Endothelial cell of umbilical vein (primary cell): Measurements from ENCODE around the gene PDK2. TPM values are rescaled to one million over a fixed set of nuclear protein-coding genes. Genes with fewer than 3 reads are reported as not detected.

Source experiments
- BruUV-seq: library from RNA; stranded (reverse); fragments of 400-500 nt; replicated peaks from 2 replicates; lab custom pipeline; 2021; lab: Mats Ljungman, UMichigan
- CTCF ChIA-PET: fragments of 300-600, 350-600 bp; sonication (Branson Sonifier 250); formaldehyde crosslinking; loops from one replicate; lab custom pipeline; 2021; ENCODE audit warnings: antibody characterized with exemption, inconsistent platforms; lab: Charles Lee
- POLR2A ChIA-PET: fragments of 300-600, 350-600 bp; sonication (Branson Sonifier 250); formaldehyde crosslinking; loops from one replicate; lab custom pipeline; 2021; ENCODE audit warnings: antibody characterized with exemption, inconsistent platforms; lab: Charles Lee
- DNase-seq: peaks from one replicate; pipeline ENCODE4 v3.0.0-alpha.2; 2011; ENCODE audit warnings: low read depth, low spot score
- FAIRE-seq: peaks from 2 replicates; lab custom pipeline; 2011; peaks lifted over from hg19 to GRCh38; lab: Jason Lieb, UNC
- H2AFZ ChIP-seq: 2 replicates; pipeline ENCODE4 v1.6.0; 2012; ENCODE audit warnings: low read depth, low read length, control low read depth, inconsistent platforms
- H3K27ac ChIP-seq: 2 replicates; pipeline ENCODE4 v1.5.1; 2011; ENCODE audit warnings: low read depth, mild to moderate bottlenecking, control low read depth, low read length, moderate library complexity; ENCODE audit not compliant: insufficient read depth
- H3K27me3 ChIP-seq, 2 experiments: 2 replicates each; pipeline versions ENCODE4 v1.6.0 to v1.6.1; 2011; ENCODE audit warnings: low read length in 2 of 2, mixed read lengths in 1 of 2; ENCODE audit not compliant: control insufficient read depth in 2 of 2, insufficient read depth in 2 of 2
- H3K36me3 ChIP-seq, 2 experiments: 2 replicates in 1 of 2; 3 replicates in 1 of 2; pipeline ENCODE4 v1.5.1; 2011; ENCODE audit warnings: low read length in 2 of 2, mild to moderate bottlenecking in 1 of 2, moderate library complexity in 1 of 2; ENCODE audit not compliant: control insufficient read depth in 2 of 2, insufficient read depth in 2 of 2; ENCODE audit errors: extremely low read depth in 1 of 2
- H3K4me1 ChIP-seq: 3 replicates; pipeline ENCODE4 v1.5.1; 2011; ENCODE audit warnings: mild to moderate bottlenecking, low read length; ENCODE audit not compliant: control insufficient read depth, insufficient read depth; ENCODE audit errors: extremely low read depth
- H3K4me2 ChIP-seq: 2 replicates; pipeline ENCODE4 v1.6.1; 2011; ENCODE audit warnings: low read length, control low read depth, mixed read lengths; ENCODE audit not compliant: insufficient read depth
- H3K4me3 ChIP-seq, 3 experiments: fragments of 200-600 bp in 1 of 3; sonication (generic), shearing (Covaris generic) in 1 of 3; replicated peaks in 1 of 3; 2 replicates each; pipeline ENCODE4 v1.5.1; 2011 to 2016; ENCODE audit warnings: control low read depth in 3 of 3, low read length in 3 of 3, mild to moderate bottlenecking in 2 of 3, inconsistent platforms in 1 of 3, low read depth in 1 of 3, moderate library complexity in 1 of 3; ENCODE audit not compliant: insufficient read depth in 1 of 3
- H3K79me2 ChIP-seq: 2 replicates; pipeline ENCODE4 v1.6.0; 2012; ENCODE audit warnings: low read length, inconsistent platforms; ENCODE audit not compliant: control insufficient read depth, insufficient read depth
- H3K9ac ChIP-seq: replicated peaks from 2 replicates; pipeline ENCODE3; 2011; ENCODE audit warnings: low read length, control low read depth; ENCODE audit not compliant: insufficient read depth; ENCODE audit errors: extremely low read depth
- H3K9me1 ChIP-seq: replicated peaks from 3 replicates; pipeline ENCODE4 v1.6.0; 2011; ENCODE audit warnings: mild to moderate bottlenecking, low read length; ENCODE audit not compliant: control insufficient read depth, insufficient read depth; ENCODE audit errors: extremely low read depth
- H3K9me3 ChIP-seq: replicated peaks from 2 replicates; pipeline ENCODE4 v1.5.1; 2012; ENCODE audit warnings: low read length, inconsistent platforms; ENCODE audit not compliant: control insufficient read depth, insufficient read depth
- H4K20me1 ChIP-seq: replicated peaks from 2 replicates; pipeline ENCODE3; 2011; ENCODE audit warnings: mild to moderate bottlenecking, low read length; ENCODE audit not compliant: control insufficient read depth, insufficient read depth; ENCODE audit errors: extremely low read depth
- EZH2 ChIP-seq: IDR thresholded peaks from 2 replicates; pipeline ENCODE4 v1.6.1; 2012; ENCODE audit warnings: borderline replicate concordance, low read depth, mild to moderate bottlenecking, moderate library complexity, low read length, inconsistent platforms; ENCODE audit not compliant: severe bottlenecking
- FOS ChIP-seq: IDR thresholded peaks from 2 replicates; pipeline ENCODE4 v1.6.1; 2011; ENCODE audit warnings: mild to moderate bottlenecking, low read length, moderate library complexity, borderline replicate concordance; ENCODE audit not compliant: insufficient read depth
- GATA2 ChIP-seq: IDR thresholded peaks from 2 replicates; pipeline ENCODE4 v1.7.0; 2011; ENCODE audit warnings: low read depth, mild to moderate bottlenecking, moderate library complexity, mixed read lengths, low read length; ENCODE audit not compliant: insufficient read length, insufficient read depth
- JUN ChIP-seq: IDR thresholded peaks from 2 replicates; pipeline ENCODE4 v1.6.1; 2011; ENCODE audit warnings: borderline replicate concordance, low read depth; ENCODE audit not compliant: insufficient read length, insufficient read depth
- MYC ChIP-seq: IDR thresholded peaks from one replicate; pipeline ENCODE4 v1.6.1; 2011; ENCODE audit warnings: mild to moderate bottlenecking, low read depth, low read length
- POLR2A ChIP-seq: IDR thresholded peaks from 2 replicates; pipeline ENCODE4 v1.6.1; 2012; ENCODE audit warnings: low read depth, mild to moderate bottlenecking, control low read depth, low read length
- POLR2AphosphoS5 ChIP-seq: IDR thresholded peaks from 2 replicates; pipeline ENCODE4 v1.6.1; 2012; ENCODE audit warnings: low read depth, mild to moderate bottlenecking, control low read depth, low read length, moderate library complexity; ENCODE audit not compliant: insufficient read depth
- dilution Hi-C: fragments of 300-500 bp; cut with MboI; formaldehyde crosslinking; loops from one replicate; pipeline ENCODE4 v1.15.0; 2019; ENCODE audit warnings: low sequenced_read_pairs; ENCODE audit not compliant: extremely low pct_ligation_motif_present
- intact Hi-C: fragments of 100-400 bp; cut with micrococcal nuclease; formaldehyde crosslinking; loops from one replicate; pipeline ENCODE4 v1.10.0; 2022
- polyA plus RNA-seq, 4 experiments: library from polyadenylated mRNA; depleted of rRNA in 3 of 4; stranded (reverse) in 3 of 4; unstranded in 1 of 4; fragments of >200 nt; gene quantifications; 2 replicates each; pipeline versions ENCODE4 v1.2.1 to v1.2.3, GENCODE V29; 2011 to 2012; ENCODE audit warnings: missing spikeins in 1 of 4
- total RNA-seq: library from RNA; stranded (reverse); gene quantifications from 2 replicates; pipeline ENCODE4 v1.2.3, GENCODE V29; 2021
- TF ChIP-seq, protein P1 (sequence below), 2 donors: IDR thresholded peaks; 1 replicate in 1 of 2; 2 replicates in 1 of 2; pipeline ENCODE4 v1.5.1; 2011; ENCODE audit warnings: low read length in 2 of 2, mild to moderate bottlenecking in 2 of 2, moderate library complexity in 2 of 2, control low read depth in 1 of 2, inconsistent platforms in 1 of 2, low read depth in 1 of 2; ENCODE audit not compliant: insufficient read depth in 1 of 2; ENCODE audit errors: extremely low read depth in 1 of 2
- TF ChIP-seq, protein P2 (sequence below): IDR thresholded peaks from 2 replicates; pipeline ENCODE4 v1.6.1; 2011; ENCODE audit not compliant: insufficient read depth, insufficient read length

The PDK2 gene
- total and polyA plus RNA-seq, 2 donors (not counting 3 experiments of a cell fraction or from before 2014, with no cell fraction given): 21.3 to 114 TPM

DNA sequence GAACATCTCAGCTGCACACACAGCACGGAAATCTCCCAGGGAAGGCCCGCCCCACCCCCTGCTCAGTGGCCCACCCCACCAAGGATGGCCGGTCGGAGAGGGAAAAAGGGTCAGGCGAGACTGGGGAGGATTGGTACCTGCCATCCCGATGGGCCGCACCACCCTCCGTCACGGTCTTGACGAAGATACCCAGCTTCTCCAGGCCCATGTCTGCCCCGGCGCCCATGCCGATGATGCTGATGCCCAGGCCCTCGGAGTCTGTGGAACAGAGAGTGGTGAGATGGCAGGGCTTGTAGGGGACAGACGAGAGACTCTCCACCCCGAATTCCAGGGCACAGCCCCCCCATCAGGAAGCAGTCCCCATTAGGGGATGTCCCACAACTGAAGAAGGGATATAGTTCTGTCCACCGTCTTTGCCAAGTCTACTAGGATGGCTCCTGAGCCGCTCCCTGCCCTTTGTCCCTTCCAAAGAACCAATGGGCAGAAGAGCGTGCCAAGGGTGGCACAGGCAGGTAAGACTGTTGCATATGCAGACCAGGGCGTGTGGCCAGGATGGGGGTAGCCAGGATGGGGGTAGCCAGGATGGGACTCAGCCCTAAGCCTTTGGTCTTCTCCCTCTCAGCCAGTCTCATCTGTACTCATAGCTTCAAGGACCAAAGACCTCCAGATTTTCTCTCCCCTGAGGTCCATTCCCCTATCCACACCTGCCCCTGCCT, 48.5 kb downstream of the PDK2 start:
- Histone ChIP-seq H3K79me2 (peaks cover 63% of the 10 kb centered on the region), H3K27me3 (no peaks in the 10 kb centered on the region), H3K4me2 (no peak overlapping the region), H3K4me1 (peaks cover 51% of the 10 kb centered on the region), H3K36me3 (peaks cover 10 to 44% of the 10 kb centered on the region in 2 experiments), H3K9me3 (no peaks in the 10 kb centered on the region), H3K9me1 (no peaks in the 10 kb centered on the region), H3K9ac (no peak overlapping the region), H4K20me1 (no peaks in the 10 kb centered on the region), H3K4me3 (no peak overlapping the region), H3K27ac (no peak overlapping the region), H2AFZ (no peak overlapping the region)
- TF ChIP-seq POLR2AphosphoS5: no peak
- TF ChIP-seq, protein P1, sequence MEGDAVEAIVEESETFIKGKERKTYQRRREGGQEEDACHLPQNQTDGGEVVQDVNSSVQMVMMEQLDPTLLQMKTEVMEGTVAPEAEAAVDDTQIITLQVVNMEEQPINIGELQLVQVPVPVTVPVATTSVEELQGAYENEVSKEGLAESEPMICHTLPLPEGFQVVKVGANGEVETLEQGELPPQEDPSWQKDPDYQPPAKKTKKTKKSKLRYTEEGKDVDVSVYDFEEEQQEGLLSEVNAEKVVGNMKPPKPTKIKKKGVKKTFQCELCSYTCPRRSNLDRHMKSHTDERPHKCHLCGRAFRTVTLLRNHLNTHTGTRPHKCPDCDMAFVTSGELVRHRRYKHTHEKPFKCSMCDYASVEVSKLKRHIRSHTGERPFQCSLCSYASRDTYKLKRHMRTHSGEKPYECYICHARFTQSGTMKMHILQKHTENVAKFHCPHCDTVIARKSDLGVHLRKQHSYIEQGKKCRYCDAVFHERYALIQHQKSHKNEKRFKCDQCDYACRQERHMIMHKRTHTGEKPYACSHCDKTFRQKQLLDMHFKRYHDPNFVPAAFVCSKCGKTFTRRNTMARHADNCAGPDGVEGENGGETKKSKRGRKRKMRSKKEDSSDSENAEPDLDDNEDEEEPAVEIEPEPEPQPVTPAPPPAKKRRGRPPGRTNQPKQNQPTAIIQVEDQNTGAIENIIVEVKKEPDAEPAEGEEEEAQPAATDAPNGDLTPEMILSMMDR (IDR thresholded peaks at IDR 0.05; ENCODE audit: extremely low read depth in 1 of 2, insufficient read depth in 1 of 2, low read depth in 1 of 2, low read length in 2 of 2): no peak
- no peak for TF ChIP-seq GATA2
- no peak for TF ChIP-seq POLR2A
- TF ChIP-seq, protein P2, sequence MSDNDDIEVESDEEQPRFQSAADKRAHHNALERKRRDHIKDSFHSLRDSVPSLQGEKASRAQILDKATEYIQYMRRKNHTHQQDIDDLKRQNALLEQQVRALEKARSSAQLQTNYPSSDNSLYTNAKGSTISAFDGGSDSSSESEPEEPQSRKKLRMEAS: no peak
- no peak for TF ChIP-seq FOS
- no peak for TF ChIP-seq EZH2
- TF ChIP-seq MYC: no peak
- no peak for TF ChIP-seq JUN
- DNase-seq (no peak), FAIRE-seq (no peak)
- intact Hi-C loops (no loop called here), dilution Hi-C loops (no loop called here)
- no TSS peak for BruUV-seq
- CTCF ChIA-PET: interaction anchor here (1.6 to 2.0 kb wide), 2 partner anchors 9 to 18 kb away, joined by 6 to 8 read pairs; no protein-coding TSS in a partner anchor
- POLR2A ChIA-PET: no interaction called here
